ENCODE data around the gene TRIM65.

- TF ChIP-seq ZNF274 (IDR thresholded peaks at IDR 0.05; ENCODE audit: low read depth, low read length) (no peak), YY1 (IDR thresholded peaks at IDR 0.05; ENCODE audit: insufficient read depth, insufficient read length) (no peak)
Measured at GRCh38 chr17:75942473-75942872, 45.7 kb upstream of the TRIM65 start.
